Loucy (cell line): ENCODE measurements around the gene OR8B12.

Experiments used
- H2AFZ ChIP-seq: fragments of 200-600 bp; sonication (generic); 2 replicates; pipeline ENCODE4 v1.6.0; 2016; ENCODE audit warnings: antibody characterized with exemption, mild to moderate bottlenecking, low read length, moderate library complexity
- H3F3A ChIP-seq: fragments of 200-600 bp; 2 replicates; pipeline ENCODE4 v1.6.0; 2016; ENCODE audit warnings: antibody characterized with exemption, low read depth, mild to moderate bottlenecking
- H3K27me3 ChIP-seq: fragments of 200-600 bp; sonication (generic); 2 replicates; pipeline ENCODE4 v1.6.1; 2014; ENCODE audit warnings: low read length, mild to moderate bottlenecking; ENCODE audit not compliant: insufficient read depth, poor library complexity, severe bottlenecking
- H3K36me3 ChIP-seq: fragments of 200-600 bp; sonication (generic); 2 replicates; pipeline ENCODE4 v1.6.1; 2016; ENCODE audit warnings: low read length; ENCODE audit not compliant: insufficient read depth
- H3K4me1 ChIP-seq: fragments of 200-600 bp; sonication (generic); 2 replicates; pipeline ENCODE4 v1.5.1; 2014; ENCODE audit warnings: low read length, mild to moderate bottlenecking; ENCODE audit not compliant: insufficient read depth, poor library complexity, severe bottlenecking
- H3K4me2 ChIP-seq: fragments of 200-600 bp; sonication (generic); 2 replicates; pipeline ENCODE4 v1.6.0; 2014; ENCODE audit warnings: antibody characterized with exemption, low read length, low read depth, mild to moderate bottlenecking; ENCODE audit not compliant: poor library complexity, severe bottlenecking
- H3K4me3 ChIP-seq: fragments of 200-600 bp; sonication (generic); 2 replicates; pipeline ENCODE4 v1.5.1; 2014; ENCODE audit warnings: low read length, mild to moderate bottlenecking, mixed read lengths; ENCODE audit not compliant: poor library complexity, severe bottlenecking
- H3K79me2 ChIP-seq: fragments of 200-600 bp; sonication (generic); 2 replicates; pipeline ENCODE4 v1.6.1; 2014; ENCODE audit warnings: low read length; ENCODE audit not compliant: insufficient read depth
- H3K9ac ChIP-seq: fragments of 200-600 bp; sonication (generic); 2 replicates; pipeline ENCODE4 v1.6.0; 2014; ENCODE audit warnings: mild to moderate bottlenecking, low read depth, low read length, moderate library complexity; ENCODE audit not compliant: poor library complexity, severe bottlenecking
- H3K9me2 ChIP-seq: fragments of 200-600 bp; sonication (generic); replicated peaks from 2 replicates; pipeline ENCODE4 v1.6.1; 2016; ENCODE audit warnings: low read depth, low read length, mixed read lengths
- H3K9me3 ChIP-seq: fragments of 200-600 bp; sonication (generic); 2 replicates; pipeline ENCODE4 v1.6.1; 2014; ENCODE audit warnings: mild to moderate bottlenecking, antibody characterized with exemption, low read length, low read depth; ENCODE audit not compliant: insufficient read depth
- H4K20me1 ChIP-seq: fragments of 200-600 bp; sonication (generic); 2 replicates; pipeline ENCODE4 v1.6.0; 2014; ENCODE audit warnings: antibody characterized with exemption, low read length, mild to moderate bottlenecking; ENCODE audit not compliant: insufficient read depth, poor library complexity, severe bottlenecking
- EZH2phosphoT487 ChIP-seq: fragments of 200-600 bp; IDR thresholded peaks from 2 replicates; pipeline ENCODE4 v1.6.1; 2018; ENCODE audit warnings: antibody characterized with exemption, mild to moderate bottlenecking, moderate library complexity, borderline replicate concordance
- TF ChIP-seq, protein P1 (sequence below): fragments of 200-600 bp; sonication (generic); conservative IDR thresholded peaks from 2 replicates; pipeline ENCODE4 v1.5.1; 2014; ENCODE audit warnings: mild to moderate bottlenecking, antibody characterized with exemption, low read length

The OR8B12 gene

DNA sequence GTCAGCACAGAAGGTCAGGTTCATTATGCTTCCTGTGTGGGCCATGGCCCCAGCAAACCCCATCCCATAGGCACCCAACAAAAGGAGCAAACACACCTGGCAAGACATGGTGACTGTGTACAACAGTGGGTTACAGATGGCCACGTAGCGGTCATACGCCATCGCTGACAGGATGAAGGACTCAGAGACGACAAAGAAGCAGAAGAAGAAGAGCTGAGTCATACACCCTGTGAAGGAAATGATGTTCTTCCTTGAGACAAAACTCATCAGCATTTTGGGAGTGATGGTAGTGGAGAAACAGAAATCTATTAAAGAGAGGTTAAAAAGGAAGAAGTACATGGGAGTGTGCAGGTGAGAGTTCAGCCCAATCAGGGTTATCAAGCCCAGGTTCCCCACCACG is 309 bp downstream of the OR8B12 start:
- no peaks in the 10 kb centered on the region for H4K20me1 ChIP-seq

DNA sequence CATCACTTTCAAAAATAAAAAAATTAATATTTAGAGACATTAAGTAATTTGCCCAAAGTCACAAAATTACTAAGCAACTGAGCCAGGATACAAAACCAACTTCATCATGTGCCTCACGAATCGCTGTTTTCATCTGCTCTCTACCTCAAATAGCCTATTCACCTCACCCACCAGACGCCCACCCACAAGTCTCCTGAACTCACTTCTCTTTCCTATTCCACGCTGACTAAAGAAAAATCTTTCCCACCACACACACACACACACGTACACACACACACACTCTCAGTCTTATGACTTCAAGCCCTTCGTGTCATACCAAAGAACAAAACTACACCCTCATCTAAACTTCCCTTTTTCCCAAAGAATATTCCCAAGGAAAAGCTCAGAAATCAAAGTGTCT is 2.2 kb downstream of the OR8B12 start:
- Histone ChIP-seq H3K36me3 (no peaks in the 10 kb centered on the region), H3K9me2 (no peaks in the 10 kb centered on the region), H2AFZ (no peak overlapping the region), H3K9ac (no peak overlapping the region), H3F3A (no peaks in the 10 kb centered on the region), H3K4me2 (no peak overlapping the region), H4K20me1 (no peaks in the 10 kb centered on the region), H3K27me3 (no peaks in the 10 kb centered on the region), H3K4me3 (no peak overlapping the region), H3K4me1 (no peaks in the 10 kb centered on the region), H3K9me3 (no peaks in the 10 kb centered on the region), H3K79me2 (no peaks in the 10 kb centered on the region)
- TF ChIP-seq EZH2phosphoT487, result no peak
- TF ChIP-seq, protein P1, sequence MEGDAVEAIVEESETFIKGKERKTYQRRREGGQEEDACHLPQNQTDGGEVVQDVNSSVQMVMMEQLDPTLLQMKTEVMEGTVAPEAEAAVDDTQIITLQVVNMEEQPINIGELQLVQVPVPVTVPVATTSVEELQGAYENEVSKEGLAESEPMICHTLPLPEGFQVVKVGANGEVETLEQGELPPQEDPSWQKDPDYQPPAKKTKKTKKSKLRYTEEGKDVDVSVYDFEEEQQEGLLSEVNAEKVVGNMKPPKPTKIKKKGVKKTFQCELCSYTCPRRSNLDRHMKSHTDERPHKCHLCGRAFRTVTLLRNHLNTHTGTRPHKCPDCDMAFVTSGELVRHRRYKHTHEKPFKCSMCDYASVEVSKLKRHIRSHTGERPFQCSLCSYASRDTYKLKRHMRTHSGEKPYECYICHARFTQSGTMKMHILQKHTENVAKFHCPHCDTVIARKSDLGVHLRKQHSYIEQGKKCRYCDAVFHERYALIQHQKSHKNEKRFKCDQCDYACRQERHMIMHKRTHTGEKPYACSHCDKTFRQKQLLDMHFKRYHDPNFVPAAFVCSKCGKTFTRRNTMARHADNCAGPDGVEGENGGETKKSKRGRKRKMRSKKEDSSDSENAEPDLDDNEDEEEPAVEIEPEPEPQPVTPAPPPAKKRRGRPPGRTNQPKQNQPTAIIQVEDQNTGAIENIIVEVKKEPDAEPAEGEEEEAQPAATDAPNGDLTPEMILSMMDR, result no peak

More for the DNA sequence above, 309 bp downstream of the OR8B12 start:
- no peak overlapping the region for H3K4me2 ChIP-seq
- no peaks in the 10 kb centered on the region for H3K79me2 ChIP-seq
- TF ChIP-seq, protein P1, result no peak
- TF ChIP-seq EZH2phosphoT487, result no peak
- no peaks in the 10 kb centered on the region for H3K27me3 ChIP-seq
- no peaks in the 10 kb centered on the region for H3K36me3 ChIP-seq
- no peaks in the 10 kb centered on the region for H3K9me3 ChIP-seq
- no peaks in the 10 kb centered on the region for H3F3A ChIP-seq
- no peak overlapping the region for H3K9ac ChIP-seq
- no peaks in the 10 kb centered on the region for H3K9me2 ChIP-seq
- H3K4me1 ChIP-seq, result no peaks in the 10 kb centered on the region
- H2AFZ ChIP-seq, result no peak overlapping the region
- no peak overlapping the region for H3K4me3 ChIP-seq

DNA sequence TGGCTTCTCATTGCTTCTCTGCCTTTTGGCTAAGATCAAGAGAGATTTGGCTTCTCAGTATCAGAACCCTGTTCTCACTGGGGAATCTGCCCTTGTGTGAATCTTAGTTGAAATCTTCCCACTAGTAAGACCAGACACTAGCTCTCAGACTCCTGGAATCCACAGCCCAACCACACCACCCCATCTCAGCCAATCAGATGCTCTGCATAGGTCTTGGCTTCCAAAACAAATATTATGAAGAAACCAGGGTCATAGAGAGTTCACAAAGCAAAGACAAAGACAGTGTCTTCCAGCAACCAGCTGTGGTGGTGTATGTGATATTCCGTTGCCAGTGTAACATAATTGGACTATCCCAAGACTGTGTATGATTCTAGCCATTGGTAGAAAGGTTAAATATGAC is 5.4 kb downstream of the OR8B12 start:
- Histone ChIP-seq H3K4me2 (no peak overlapping the region), H3K9me3 (no peaks in the 10 kb centered on the region), H2AFZ (no peak overlapping the region), H4K20me1 (no peaks in the 10 kb centered on the region), H3K27me3 (no peaks in the 10 kb centered on the region), H3K9ac (no peak overlapping the region), H3K9me2 (no peaks in the 10 kb centered on the region), H3F3A (no peaks in the 10 kb centered on the region), H3K79me2 (no peaks in the 10 kb centered on the region), H3K36me3 (no peaks in the 10 kb centered on the region), H3K4me1 (no peaks in the 10 kb centered on the region), H3K4me3 (no peak overlapping the region)
- TF ChIP-seq, protein P1, result no peak
- TF ChIP-seq EZH2phosphoT487, result no peak
